A549 (cell line): ENCODE data around the gene ZNF793. TPM values are rescaled to one million over a fixed set of nuclear protein-coding genes. Genes with fewer than 3 reads are reported as not detected.

Source experiments
- ATAC-seq, 2 experiments: fragments of 200-7000 bp in 1 of 2; fragments of >200 bp in 1 of 2; cut with Nextera tagmentation in 1 of 2; cut with Tn5 transposase in 1 of 2; 3 replicates each; pipeline versions ENCODE4 v1.8.0 to v1.9.1; 2018 to 2020; ENCODE audit warnings: mild to moderate bottlenecking in 1 of 2, moderate library complexity in 1 of 2
- CTCF ChIA-PET: fragments of 300-600 bp; sonication (Branson Sonifier 250); formaldehyde crosslinking; extraction: SDS; loops from one replicate; lab custom pipeline; 2021; ENCODE audit warnings: antibody characterized with exemption, inconsistent platforms; lab: Yijun Ruan, JAX
- POLR2A ChIA-PET: fragments of 350-600 bp; formaldehyde crosslinking; extraction: SDS; loops from one replicate; lab custom pipeline; 2021; ENCODE audit warnings: antibody characterized with exemption, inconsistent platforms; lab: Yijun Ruan, JAX
- DNase-seq, 2 experiments: peaks; one replicate each; pipeline versions ENCODE4 v3.0.0 to v3.0.0-alpha.2; 2011 to 2016; ENCODE audit warnings: low read depth in 1 of 2, low spot score in 1 of 2
- FAIRE-seq: peaks from 2 replicates; lab custom pipeline; 2011; peaks lifted over from hg19 to GRCh38; lab: Jason Lieb, UNC
- H3K27ac ChIP-seq, 2 experiments: fragments of >200 bp; sonication (Bioruptor Twin); formaldehyde crosslinking; 3 replicates each; pipeline ENCODE4 v1.5.1; 2016 to 2017
- H3K4me1 ChIP-seq: fragments of >200 bp; sonication (Bioruptor Twin); formaldehyde crosslinking; 3 replicates; pipeline ENCODE4 v1.6.1; 2016
- H3K4me2 ChIP-seq: fragments of >200 bp; sonication (Bioruptor Twin); formaldehyde crosslinking; 3 replicates; pipeline ENCODE4 v1.6.1; 2016
- H3K4me3 ChIP-seq: fragments of >200 bp; sonication (Bioruptor Twin); formaldehyde crosslinking; 3 replicates; pipeline ENCODE4 v1.5.1; 2016
- H3K9me3 ChIP-seq: fragments of >200 bp; sonication (Bioruptor Twin); formaldehyde crosslinking; 3 replicates; pipeline ENCODE4 v1.6.1; 2016
- CBX2 ChIP-seq: fragments of 200-600 bp; sonication (generic); IDR thresholded peaks from 2 replicates; pipeline ENCODE4 v1.6.1; 2016; ENCODE audit warnings: low read depth, mild to moderate bottlenecking, borderline replicate concordance
- CBX8 ChIP-seq: fragments of 200-600 bp; sonication (generic); IDR thresholded peaks from 2 replicates; pipeline ENCODE4 v1.6.1; 2016
- CHD2 ChIP-seq: fragments of 150-350 bp; IDR thresholded peaks from 2 replicates; pipeline ENCODE4 v1.6.1; 2014; ENCODE audit warnings: low read length; ENCODE audit not compliant: partially characterized antibody
- CHD4 ChIP-seq: fragments of 200-600 bp; sonication (generic); IDR thresholded peaks from 2 replicates; pipeline ENCODE4 v1.6.1; 2016; ENCODE audit warnings: antibody characterized with exemption, mild to moderate bottlenecking, borderline replicate concordance
- EHMT2 ChIP-seq: fragments of 200-600 bp; sonication (generic); IDR thresholded peaks from 2 replicates; pipeline ENCODE4 v1.6.1; 2016; ENCODE audit warnings: antibody characterized with exemption, low read depth, mild to moderate bottlenecking, moderate library complexity
- EP300 ChIP-seq, 2 experiments: fragments of >200 bp; sonication (Bioruptor Twin); formaldehyde crosslinking; IDR thresholded peaks; 2 replicates in 1 of 2; 3 replicates in 1 of 2; pipeline ENCODE4 v1.6.1; 2016 to 2017
- ESRRA ChIP-seq: fragments of 150-350 bp; IDR thresholded peaks from 2 replicates; pipeline ENCODE4 v1.6.1; 2014; ENCODE audit warnings: mild to moderate bottlenecking, low read length, borderline replicate concordance
- FOSB ChIP-seq: fragments of 250-450 bp; sonication (Bioruptor Pico); IDR thresholded peaks from 2 replicates; pipeline ENCODE4 v1.5.0; 2020; ENCODE audit warnings: mild to moderate bottlenecking, moderate library complexity
- FOXS1 ChIP-seq: fragments of 250-450 bp; sonication (Bioruptor Pico); IDR thresholded peaks from 2 replicates; pipeline ENCODE4 v1.5.0; 2020; ENCODE audit warnings: mild to moderate bottlenecking, moderate library complexity
- GATA3 ChIP-seq: IDR thresholded peaks from 2 replicates; pipeline ENCODE4 v1.6.1; 2012; ENCODE audit warnings: borderline replicate concordance
- HDAC2 ChIP-seq: fragments of 200-600 bp; sonication (generic); IDR thresholded peaks from 2 replicates; pipeline ENCODE4 v1.6.1; 2016
- HEYL ChIP-seq: fragments of 250-450 bp; sonication (Bioruptor Pico); IDR thresholded peaks from 2 replicates; pipeline ENCODE4 v1.8.0; 2021; ENCODE audit warnings: mild to moderate bottlenecking, moderate library complexity
- HOXA7 ChIP-seq: fragments of 250-450 bp; sonication (Bioruptor Pico); IDR thresholded peaks from 2 replicates; pipeline ENCODE4 v1.5.0; 2020; ENCODE audit warnings: mild to moderate bottlenecking, moderate library complexity
- HOXB5 ChIP-seq: fragments of 250-450 bp; sonication (Bioruptor Pico); IDR thresholded peaks from 2 replicates; pipeline ENCODE4 v1.5.0; 2020; ENCODE audit warnings: mild to moderate bottlenecking, moderate library complexity
- JUN ChIP-seq, 2 experiments: fragments of >200 bp; sonication (Bioruptor Twin); formaldehyde crosslinking; IDR thresholded peaks; 2 replicates in 1 of 2; 3 replicates in 1 of 2; pipeline ENCODE4 v1.6.1; 2016 to 2017
- JUNB ChIP-seq: fragments of >200 bp; sonication (Bioruptor Twin); formaldehyde crosslinking; IDR thresholded peaks from 2 replicates; pipeline ENCODE4 v1.6.1; 2016
- MAFK ChIP-seq: fragments of 450-650 bp; IDR thresholded peaks from 2 replicates; pipeline ENCODE4 v1.6.1; 2014; ENCODE audit not compliant: partially characterized antibody
- MAZ ChIP-seq: fragments of 150-350 bp; IDR thresholded peaks from 2 replicates; pipeline ENCODE4 v1.6.1; 2014; ENCODE audit warnings: antibody characterized with exemption, low read depth, low read length, borderline replicate concordance
- MYC ChIP-seq: IDR thresholded peaks from 2 replicates; pipeline ENCODE4 v1.6.1; 2012; ENCODE audit warnings: mild to moderate bottlenecking, inconsistent platforms, low read length, improper control_type of control experiment, borderline replicate concordance
- NFE2L2 ChIP-seq: fragments of 150-350 bp; conservative IDR thresholded peaks from 2 replicates; pipeline ENCODE4 v1.6.1; 2014; ENCODE audit warnings: low read length
- NR3C1 ChIP-seq: fragments of >200 bp; sonication (Bioruptor Twin); formaldehyde crosslinking; IDR thresholded peaks from 3 replicates; pipeline ENCODE4 v1.6.1; 2017
- PHF8 ChIP-seq: fragments of 200-600 bp; sonication (generic); IDR thresholded peaks from 2 replicates; pipeline ENCODE4 v1.6.1; 2016; ENCODE audit warnings: low read depth, mild to moderate bottlenecking, antibody characterized with exemption, moderate library complexity, borderline replicate concordance
- POLR2A ChIP-seq: IDR thresholded peaks from 2 replicates; pipeline ENCODE4 v1.6.1; 2012; ENCODE audit warnings: mild to moderate bottlenecking, low read length
- POLR2AphosphoS2 ChIP-seq: conservative IDR thresholded peaks from 2 replicates; pipeline ENCODE4 v1.6.1; 2012; ENCODE audit warnings: low read length, improper control_type of control experiment, inconsistent platforms
- RFX5 ChIP-seq: fragments of 450-650 bp; IDR thresholded peaks from 2 replicates; pipeline ENCODE4 v1.7.1; 2014; ENCODE audit warnings: antibody characterized with exemption, mild to moderate bottlenecking, moderate library complexity
- SMC3 ChIP-seq: fragments of >200 bp; sonication (Bioruptor Twin); formaldehyde crosslinking; IDR thresholded peaks from 3 replicates; pipeline ENCODE4 v1.6.1; 2018; ENCODE audit warnings: inconsistent platforms
- SREBF2 ChIP-seq: fragments of 450-650 bp; IDR thresholded peaks from 2 replicates; pipeline ENCODE4 v1.6.1; 2014; ENCODE audit warnings: mild to moderate bottlenecking, moderate library complexity
- TFCP2L1 ChIP-seq: fragments of 250-450 bp; sonication (Bioruptor Pico); IDR thresholded peaks from 2 replicates; pipeline ENCODE4 v1.5.0; 2021; ENCODE audit warnings: mild to moderate bottlenecking
- ZC3H11A ChIP-seq: fragments of 450-650 bp; IDR thresholded peaks from 2 replicates; pipeline ENCODE4 v1.6.1; 2014; ENCODE audit warnings: antibody characterized with exemption, mild to moderate bottlenecking
- ZFP36 ChIP-seq: fragments of 450-650 bp; IDR thresholded peaks from 2 replicates; pipeline ENCODE4 v1.6.1; 2014; ENCODE audit warnings: borderline replicate concordance; ENCODE audit not compliant: partially characterized antibody
- ZNF302 ChIP-seq: fragments of 250-450 bp; sonication (Bioruptor Pico); IDR thresholded peaks from 2 replicates; pipeline ENCODE4 v1.9.0; 2021; ENCODE audit warnings: inconsistent platforms, mild to moderate bottlenecking, moderate library complexity
- ZSCAN20 ChIP-seq: fragments of 250-450 bp; sonication (Bioruptor Pico); IDR thresholded peaks from 2 replicates; pipeline ENCODE4 v1.8.0; 2022; ENCODE audit warnings: mild to moderate bottlenecking, moderate library complexity
- WGBS: methylation state at CpG from one replicate; pipeline ENCODE4 v1.1.6; 2017; ENCODE audit errors: missing lambda C conversion rate; 5-methylcytosine and 5-hydroxymethylcytosine counted together
- polyA plus RNA-seq, 4 experiments: library from polyadenylated mRNA; depleted of rRNA in 3 of 4; stranded (reverse); fragments of >200 nt; fragmentation: RNase III in 1 of 4; extraction: RNeasy Plus Mini Kit Qiagen cat#74134 plus additional on column Dnase treatment in 1 of 4; gene quantifications; 2 replicates in 3 of 4; 3 replicates in 1 of 4; pipeline ENCODE4 v1.2.3, GENCODE V29; 2011 to 2017
- TF ChIP-seq, protein P1 (sequence below): IDR thresholded peaks from 2 replicates; pipeline ENCODE4 v1.6.1; 2012
- TF ChIP-seq, protein P2 (sequence below): fragments of 450-650 bp; IDR thresholded peaks from 2 replicates; pipeline ENCODE4 v1.6.1; 2014; ENCODE audit warnings: antibody characterized with exemption
- TF ChIP-seq, protein P3 (sequence below): fragments of >200 bp; sonication (Bioruptor Twin); formaldehyde crosslinking; IDR thresholded peaks from 3 replicates; pipeline ENCODE4 v1.6.1; 2016
- TF ChIP-seq, protein P4 (sequence below): fragments of >200 bp; sonication (Bioruptor Twin); formaldehyde crosslinking; IDR thresholded peaks from 2 replicates; pipeline ENCODE4 v1.6.1; 2016
- TF ChIP-seq, protein P5 (sequence below): fragments of 250-450 bp; sonication (Bioruptor Pico); IDR thresholded peaks from 2 replicates; pipeline ENCODE4 v1.5.0; 2021; ENCODE audit warnings: mild to moderate bottlenecking, moderate library complexity, borderline replicate concordance
- TF ChIP-seq, protein P6 (sequence below): fragments of 250-450 bp; sonication (Bioruptor Pico); IDR thresholded peaks from 2 replicates; pipeline ENCODE4 v1.5.0; 2020; ENCODE audit warnings: low read depth, mild to moderate bottlenecking, moderate library complexity

ZNF793 gene
- polyA plus RNA-seq, 2 of the 4 experiments (the other 2 are of a cell fraction) = 0.12 to 0.17 TPM

DNA sequence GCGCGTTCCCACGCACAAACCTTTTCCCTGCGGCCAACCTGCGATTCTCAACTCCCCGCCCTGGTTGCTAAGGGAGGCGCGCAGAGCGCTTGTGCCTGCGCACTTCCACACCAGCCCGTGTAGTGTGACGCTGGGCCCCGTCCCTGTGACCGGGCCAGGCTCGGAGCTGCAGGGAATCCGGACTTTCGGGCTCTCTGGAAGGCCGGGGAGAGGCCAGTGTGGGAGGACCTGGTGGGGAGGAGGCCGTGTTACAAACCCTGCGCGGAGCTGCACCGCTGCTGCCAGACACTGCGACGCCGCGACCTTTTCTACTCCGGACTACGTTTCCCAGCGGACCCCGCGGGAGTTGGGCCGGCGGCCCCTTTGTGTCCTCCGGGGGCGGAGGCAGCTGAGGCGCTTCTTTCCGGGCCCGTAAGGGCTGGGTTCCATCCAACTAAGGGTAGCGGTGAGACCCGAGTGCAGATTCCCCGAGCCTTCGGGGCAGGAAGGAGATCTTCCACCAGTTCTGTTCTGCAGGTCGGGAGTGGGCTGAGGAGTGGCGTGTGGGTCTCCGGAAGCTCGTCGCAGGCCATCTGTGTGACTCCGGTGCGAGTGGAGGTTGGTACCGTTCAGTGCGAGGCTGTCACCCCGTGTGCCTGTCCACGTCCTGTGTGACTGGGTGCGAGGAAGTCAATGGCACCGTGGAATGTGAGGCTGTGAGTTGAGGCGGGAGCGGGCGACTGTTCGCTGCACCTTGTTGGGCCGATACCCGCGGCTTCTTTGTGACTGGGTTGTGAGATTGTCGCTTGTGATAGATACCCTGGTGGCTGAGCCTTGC is 37.6 kb upstream of the ZNF793 start, which contains the start of gene ZNF570:
TSS of gene ZNF570 (plus strand) at position 396 of the 817 bp plus-strand sequence. CDS start 999 bp downstream, outside the sequence.
- 8% methylated on average over 46 of the region's 63 CpGs for WGBS
- ATAC-seq (peak; percentile 82 to 87), FAIRE-seq (peak; percentile 23), DNase-seq (peak; percentile 72 to 95)
- Histone ChIP-seq H3K4me1 (no peaks in the 10 kb centered on the region), H3K27ac (peak within 1 kb of the TSS; percentile 67 to 81), H3K4me3 (peak within 1 kb of the TSS; percentile 55), H3K9me3 (peaks cover 80% of the 10 kb centered on the region), H3K4me2 (peak within 1 kb of the TSS; percentile 71)
- POLR2A ChIA-PET = interaction anchor here (0.7 to 1.3 kb wide), 3 partner anchors 98 to 696 kb away, joined by 3 to 7 read pairs (median 5); partner anchors contain the start of gene ZNF527
- CTCF ChIA-PET = interaction anchor here (0.7 kb wide), 1 partner anchor 223 kb away, joined by 3 read pairs; no protein-coding TSS in a partner anchor
- TF ChIP-seq HOXB5 (CRISPR knock-in tag) (no peak), JUNB (no peak), NR3C1 (no peak), FOSB (CRISPR knock-in tag) (no peak), HEYL (CRISPR knock-in tag) (no peak), SMC3 (no peak), HDAC2 (no peak), ESRRA (no peak), POLR2AphosphoS2 (no peak), ZFP36 (no peak), POLR2A (peak; percentile 49), CBX8 (no peak), EP300 (IDR thresholded peaks at IDR 0.05) (no peak), ZSCAN20 (no peak), PHF8 (peak; percentile 40; the same call in 1 of the 2 replicates), CBX2 (no peak), EHMT2 (no peak), ZNF302 (no peak), HOXA7 (CRISPR knock-in tag) (no peak), FOXS1 (CRISPR knock-in tag) (0 out of 2 replicates have a peak, but pooled peaks have one; percentile 23), TFCP2L1 (CRISPR knock-in tag) (no peak), CHD4 (no peak), JUN (IDR thresholded peaks at IDR 0.05) (peak; percentile 36 to 72; a peak in 4 of 5 replicates), ZC3H11A (no peak), NFE2L2 (no peak), GATA3 (no peak), SREBF2 (no peak), MYC (no peak), MAFK (no peak), CHD2 (no peak), RFX5 (peak; percentile 51; the same call in 1 of the 2 replicates), MAZ (peak; percentile 53; the same call in 1 of the 2 replicates)
- TF ChIP-seq, protein P1, sequence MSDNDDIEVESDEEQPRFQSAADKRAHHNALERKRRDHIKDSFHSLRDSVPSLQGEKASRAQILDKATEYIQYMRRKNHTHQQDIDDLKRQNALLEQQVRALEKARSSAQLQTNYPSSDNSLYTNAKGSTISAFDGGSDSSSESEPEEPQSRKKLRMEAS = peak; percentile 83
- TF ChIP-seq, protein P2, sequence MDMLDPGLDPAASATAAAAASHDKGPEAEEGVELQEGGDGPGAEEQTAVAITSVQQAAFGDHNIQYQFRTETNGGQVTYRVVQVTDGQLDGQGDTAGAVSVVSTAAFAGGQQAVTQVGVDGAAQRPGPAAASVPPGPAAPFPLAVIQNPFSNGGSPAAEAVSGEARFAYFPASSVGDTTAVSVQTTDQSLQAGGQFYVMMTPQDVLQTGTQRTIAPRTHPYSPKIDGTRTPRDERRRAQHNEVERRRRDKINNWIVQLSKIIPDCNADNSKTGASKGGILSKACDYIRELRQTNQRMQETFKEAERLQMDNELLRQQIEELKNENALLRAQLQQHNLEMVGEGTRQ = no peak
- TF ChIP-seq, protein P3, sequence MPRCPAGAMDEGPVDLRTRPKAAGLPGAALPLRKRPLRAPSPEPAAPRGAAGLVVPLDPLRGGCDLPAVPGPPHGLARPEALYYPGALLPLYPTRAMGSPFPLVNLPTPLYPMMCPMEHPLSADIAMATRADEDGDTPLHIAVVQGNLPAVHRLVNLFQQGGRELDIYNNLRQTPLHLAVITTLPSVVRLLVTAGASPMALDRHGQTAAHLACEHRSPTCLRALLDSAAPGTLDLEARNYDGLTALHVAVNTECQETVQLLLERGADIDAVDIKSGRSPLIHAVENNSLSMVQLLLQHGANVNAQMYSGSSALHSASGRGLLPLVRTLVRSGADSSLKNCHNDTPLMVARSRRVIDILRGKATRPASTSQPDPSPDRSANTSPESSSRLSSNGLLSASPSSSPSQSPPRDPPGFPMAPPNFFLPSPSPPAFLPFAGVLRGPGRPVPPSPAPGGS = no peak
- TF ChIP-seq, protein P4, sequence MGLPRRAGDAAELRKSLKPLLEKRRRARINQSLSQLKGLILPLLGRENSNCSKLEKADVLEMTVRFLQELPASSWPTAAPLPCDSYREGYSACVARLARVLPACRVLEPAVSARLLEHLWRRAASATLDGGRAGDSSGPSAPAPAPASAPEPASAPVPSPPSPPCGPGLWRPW = no peak
- TF ChIP-seq, protein P5, sequence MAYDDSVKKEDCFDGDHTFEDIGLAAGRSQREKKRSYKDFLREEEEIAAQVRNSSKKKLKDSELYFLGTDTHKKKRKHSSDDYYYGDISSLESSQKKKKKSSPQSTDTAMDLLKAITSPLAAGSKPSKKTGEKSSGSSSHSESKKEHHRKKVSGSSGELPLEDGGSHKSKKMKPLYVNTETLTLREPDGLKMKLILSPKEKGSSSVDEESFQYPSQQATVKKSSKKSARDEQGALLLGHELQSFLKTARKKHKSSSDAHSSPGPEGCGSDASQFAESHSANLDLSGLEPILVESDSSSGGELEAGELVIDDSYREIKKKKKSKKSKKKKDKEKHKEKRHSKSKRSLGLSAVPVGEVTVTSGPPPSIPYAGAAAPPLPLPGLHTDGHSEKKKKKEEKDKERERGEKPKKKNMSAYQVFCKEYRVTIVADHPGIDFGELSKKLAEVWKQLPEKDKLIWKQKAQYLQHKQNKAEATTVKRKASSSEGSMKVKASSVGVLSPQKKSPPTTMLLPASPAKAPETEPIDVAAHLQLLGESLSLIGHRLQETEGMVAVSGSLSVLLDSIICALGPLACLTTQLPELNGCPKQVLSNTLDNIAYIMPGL (CRISPR knock-in tag) = no peak
- TF ChIP-seq, protein P6, sequence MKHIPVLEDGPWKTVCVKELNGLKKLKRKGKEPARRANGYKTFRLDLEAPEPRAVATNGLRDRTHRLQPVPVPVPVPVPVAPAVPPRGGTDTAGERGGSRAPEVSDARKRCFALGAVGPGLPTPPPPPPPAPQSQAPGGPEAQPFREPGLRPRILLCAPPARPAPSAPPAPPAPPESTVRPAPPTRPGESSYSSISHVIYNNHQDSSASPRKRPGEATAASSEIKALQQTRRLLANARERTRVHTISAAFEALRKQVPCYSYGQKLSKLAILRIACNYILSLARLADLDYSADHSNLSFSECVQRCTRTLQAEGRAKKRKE (CRISPR knock-in tag) = no peak
